ENCODE results near the gene CEP350.

DNA sequence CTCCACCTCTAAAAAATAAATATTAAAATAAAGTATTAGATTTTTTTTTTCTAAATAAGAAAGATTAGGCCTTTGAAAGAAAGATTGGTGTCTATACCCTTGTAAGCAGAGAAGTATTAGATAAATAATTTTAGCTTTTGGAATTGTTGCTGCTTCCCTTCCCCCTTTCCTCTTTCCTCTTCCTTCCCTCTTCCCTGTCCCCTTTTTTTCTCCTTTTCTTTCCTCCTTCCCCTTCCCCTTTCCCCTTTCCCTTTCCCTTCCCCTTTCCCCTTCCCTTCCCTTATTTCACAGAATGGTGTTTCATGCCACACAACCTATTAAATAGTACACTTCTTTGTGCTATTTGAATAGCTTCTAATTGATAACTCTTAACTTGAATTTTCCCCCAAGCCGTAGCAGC, 130.3 kb downstream of the CEP350 start:
- TF ChIP-seq, protein P1, sequence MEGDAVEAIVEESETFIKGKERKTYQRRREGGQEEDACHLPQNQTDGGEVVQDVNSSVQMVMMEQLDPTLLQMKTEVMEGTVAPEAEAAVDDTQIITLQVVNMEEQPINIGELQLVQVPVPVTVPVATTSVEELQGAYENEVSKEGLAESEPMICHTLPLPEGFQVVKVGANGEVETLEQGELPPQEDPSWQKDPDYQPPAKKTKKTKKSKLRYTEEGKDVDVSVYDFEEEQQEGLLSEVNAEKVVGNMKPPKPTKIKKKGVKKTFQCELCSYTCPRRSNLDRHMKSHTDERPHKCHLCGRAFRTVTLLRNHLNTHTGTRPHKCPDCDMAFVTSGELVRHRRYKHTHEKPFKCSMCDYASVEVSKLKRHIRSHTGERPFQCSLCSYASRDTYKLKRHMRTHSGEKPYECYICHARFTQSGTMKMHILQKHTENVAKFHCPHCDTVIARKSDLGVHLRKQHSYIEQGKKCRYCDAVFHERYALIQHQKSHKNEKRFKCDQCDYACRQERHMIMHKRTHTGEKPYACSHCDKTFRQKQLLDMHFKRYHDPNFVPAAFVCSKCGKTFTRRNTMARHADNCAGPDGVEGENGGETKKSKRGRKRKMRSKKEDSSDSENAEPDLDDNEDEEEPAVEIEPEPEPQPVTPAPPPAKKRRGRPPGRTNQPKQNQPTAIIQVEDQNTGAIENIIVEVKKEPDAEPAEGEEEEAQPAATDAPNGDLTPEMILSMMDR (IDR thresholded peaks at IDR 0.05), result no peak
- TF ChIP-seq POLR2AphosphoS5 (IDR thresholded peaks at IDR 0.05; ENCODE audit: low read depth, low read length), result no peak
- TF ChIP-seq, protein P2, sequence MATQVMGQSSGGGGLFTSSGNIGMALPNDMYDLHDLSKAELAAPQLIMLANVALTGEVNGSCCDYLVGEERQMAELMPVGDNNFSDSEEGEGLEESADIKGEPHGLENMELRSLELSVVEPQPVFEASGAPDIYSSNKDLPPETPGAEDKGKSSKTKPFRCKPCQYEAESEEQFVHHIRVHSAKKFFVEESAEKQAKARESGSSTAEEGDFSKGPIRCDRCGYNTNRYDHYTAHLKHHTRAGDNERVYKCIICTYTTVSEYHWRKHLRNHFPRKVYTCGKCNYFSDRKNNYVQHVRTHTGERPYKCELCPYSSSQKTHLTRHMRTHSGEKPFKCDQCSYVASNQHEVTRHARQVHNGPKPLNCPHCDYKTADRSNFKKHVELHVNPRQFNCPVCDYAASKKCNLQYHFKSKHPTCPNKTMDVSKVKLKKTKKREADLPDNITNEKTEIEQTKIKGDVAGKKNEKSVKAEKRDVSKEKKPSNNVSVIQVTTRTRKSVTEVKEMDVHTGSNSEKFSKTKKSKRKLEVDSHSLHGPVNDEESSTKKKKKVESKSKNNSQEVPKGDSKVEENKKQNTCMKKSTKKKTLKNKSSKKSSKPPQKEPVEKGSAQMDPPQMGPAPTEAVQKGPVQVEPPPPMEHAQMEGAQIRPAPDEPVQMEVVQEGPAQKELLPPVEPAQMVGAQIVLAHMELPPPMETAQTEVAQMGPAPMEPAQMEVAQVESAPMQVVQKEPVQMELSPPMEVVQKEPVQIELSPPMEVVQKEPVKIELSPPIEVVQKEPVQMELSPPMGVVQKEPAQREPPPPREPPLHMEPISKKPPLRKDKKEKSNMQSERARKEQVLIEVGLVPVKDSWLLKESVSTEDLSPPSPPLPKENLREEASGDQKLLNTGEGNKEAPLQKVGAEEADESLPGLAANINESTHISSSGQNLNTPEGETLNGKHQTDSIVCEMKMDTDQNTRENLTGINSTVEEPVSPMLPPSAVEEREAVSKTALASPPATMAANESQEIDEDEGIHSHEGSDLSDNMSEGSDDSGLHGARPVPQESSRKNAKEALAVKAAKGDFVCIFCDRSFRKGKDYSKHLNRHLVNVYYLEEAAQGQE (IDR thresholded peaks at IDR 0.05; ENCODE audit: insufficient read depth in 1 of 2, low read depth in 2 of 2, low read length in 1 of 2), result no peak
